ENCODE data around the gene TMEM150B.

GRCh38 chr19:55311797-55312196, 13.3 kb downstream of the TMEM150B start:
- no peak for TF ChIP-seq SAFB2 (IDR thresholded peaks at IDR 0.05; ENCODE audit: borderline replicate concordance, low read depth, low read length, severe bottlenecking)
- TF ChIP-seq CTCF (IDR thresholded peaks at IDR 0.05 in 2 of 3, conservative IDR thresholded peaks at IDR 0.05 in 1 of 3; ENCODE audit: insufficient read depth in 2 of 3, low read depth in 1 of 3, low read length in 3 of 3): no peak
- TF ChIP-seq ZNF384 (IDR thresholded peaks at IDR 0.05; ENCODE audit: low read depth, low read length): no peak
- no peak for TF ChIP-seq CHD1 (IDR thresholded peaks at IDR 0.05; ENCODE audit: low read length)
- no peak for TF ChIP-seq NFRKB (IDR thresholded peaks at IDR 0.05; ENCODE audit: low read depth)
- no peak for TF ChIP-seq ESRRA (IDR thresholded peaks at IDR 0.05; ENCODE audit: borderline replicate concordance, low read depth)
- no peak for TF ChIP-seq DIDO1 (tag; IDR thresholded peaks at IDR 0.05; ENCODE audit: low read depth)
- TF ChIP-seq POLR2AphosphoS2 (IDR thresholded peaks at IDR 0.05; ENCODE audit: low read length): no peak
- no peak for TF ChIP-seq E2F1 (CRISPR knock-in tag; IDR thresholded peaks at IDR 0.05)

All from K562 (cell line).